DND-41 (cell line): ENCODE measurements around the gene LRP10.

Experiments used
- EZH2 ChIP-seq: IDR thresholded peaks from 3 replicates; pipeline ENCODE4 v1.6.1; 2012; ENCODE audit warnings: borderline replicate concordance, low read depth, mild to moderate bottlenecking, moderate library complexity, low read length, inconsistent platforms; ENCODE audit not compliant: severe bottlenecking
- TF ChIP-seq, protein P1 (sequence below): IDR thresholded peaks from 2 replicates; pipeline ENCODE4 v1.5.1; 2012; ENCODE audit warnings: borderline replicate concordance, low read length, moderate library complexity, mild to moderate bottlenecking; ENCODE audit not compliant: poor library complexity, severe bottlenecking; ENCODE audit errors: extremely low read depth

DNA sequence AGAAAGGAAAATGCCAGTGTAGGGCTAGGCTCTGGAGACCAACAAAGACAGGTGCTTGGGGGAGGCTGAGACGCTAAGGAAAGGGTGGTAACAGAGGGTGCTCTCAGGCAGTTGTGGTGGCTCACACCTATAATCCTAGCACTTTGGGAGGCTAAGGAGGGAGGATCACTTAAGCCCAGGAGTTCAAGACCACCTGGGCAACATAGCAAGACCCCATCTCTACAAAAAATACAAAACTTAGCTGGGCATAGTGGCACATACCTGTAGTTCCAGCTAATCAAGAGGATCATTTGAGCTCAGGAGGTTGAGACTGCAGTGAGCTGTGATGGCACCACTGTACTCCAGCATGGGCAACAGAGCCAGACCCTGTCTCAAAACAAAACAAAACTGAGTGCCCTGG lies 23.9 kb downstream of the LRP10 start:
- TF ChIP-seq EZH2, result no peak
- TF ChIP-seq, protein P1, sequence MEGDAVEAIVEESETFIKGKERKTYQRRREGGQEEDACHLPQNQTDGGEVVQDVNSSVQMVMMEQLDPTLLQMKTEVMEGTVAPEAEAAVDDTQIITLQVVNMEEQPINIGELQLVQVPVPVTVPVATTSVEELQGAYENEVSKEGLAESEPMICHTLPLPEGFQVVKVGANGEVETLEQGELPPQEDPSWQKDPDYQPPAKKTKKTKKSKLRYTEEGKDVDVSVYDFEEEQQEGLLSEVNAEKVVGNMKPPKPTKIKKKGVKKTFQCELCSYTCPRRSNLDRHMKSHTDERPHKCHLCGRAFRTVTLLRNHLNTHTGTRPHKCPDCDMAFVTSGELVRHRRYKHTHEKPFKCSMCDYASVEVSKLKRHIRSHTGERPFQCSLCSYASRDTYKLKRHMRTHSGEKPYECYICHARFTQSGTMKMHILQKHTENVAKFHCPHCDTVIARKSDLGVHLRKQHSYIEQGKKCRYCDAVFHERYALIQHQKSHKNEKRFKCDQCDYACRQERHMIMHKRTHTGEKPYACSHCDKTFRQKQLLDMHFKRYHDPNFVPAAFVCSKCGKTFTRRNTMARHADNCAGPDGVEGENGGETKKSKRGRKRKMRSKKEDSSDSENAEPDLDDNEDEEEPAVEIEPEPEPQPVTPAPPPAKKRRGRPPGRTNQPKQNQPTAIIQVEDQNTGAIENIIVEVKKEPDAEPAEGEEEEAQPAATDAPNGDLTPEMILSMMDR, result no peak
